Measurements from ENCODE around the gene NNAT. TPM values are rescaled to one million over a fixed set of nuclear protein-coding genes. Genes with fewer than 3 reads are reported as not detected.

NNAT gene
- total RNA-seq, 2 donors from 2014 or later: not detected

DNA sequence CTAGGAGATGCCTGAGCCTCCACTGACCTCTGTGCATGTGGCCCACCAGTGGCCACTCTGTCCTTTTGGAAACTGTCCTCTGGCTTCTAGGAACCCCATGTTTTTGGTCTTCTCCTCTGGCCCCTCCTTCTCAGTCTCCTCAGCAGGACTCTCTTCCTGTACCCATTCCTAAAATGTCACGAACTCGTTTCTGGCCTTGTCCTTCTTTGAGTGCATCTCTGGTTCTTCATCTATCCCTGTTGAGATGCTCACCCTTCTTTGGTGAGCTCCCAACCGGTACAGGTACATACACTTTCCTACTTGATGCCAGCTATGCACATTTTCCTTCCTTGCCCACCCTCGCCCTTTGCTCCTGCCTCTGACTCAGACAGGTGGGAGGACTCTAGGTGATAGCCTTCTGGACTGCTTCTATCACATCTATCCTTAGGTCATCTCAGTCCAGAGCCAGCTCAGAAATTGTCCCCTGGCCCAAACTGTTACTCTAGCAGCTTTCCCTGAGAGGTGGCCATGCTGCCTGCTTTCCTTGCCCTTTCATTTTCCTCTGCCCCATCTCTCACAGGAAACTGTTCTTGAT, 14.8 kb upstream of the NNAT start:
- Mint-ChIP-seq H3K4me3 (no peak overlapping the region), H3K27ac (no peak overlapping the region), H3K4me1 (peaks cover 11% of the 10 kb centered on the region), H3K27me3 (no peaks in the 10 kb centered on the region), H3K36me3 (ENCODE audit: low read depth) (peaks cover 2% of the 10 kb centered on the region)
- no peaks in the 10 kb centered on the region for H3K9me3 ChIP-seq (ENCODE audit: control insufficient read depth, low read length, poor library complexity, severe bottlenecking)
- DNase-seq: no peak
- ATAC-seq: no peak

GRCh38 chr20:37510226-37510625, 10.8 kb upstream of the NNAT start:
- H3K4me3 Mint-ChIP-seq: no peak overlapping the region
- H3K27ac Mint-ChIP-seq: no peak overlapping the region
- no peaks in the 10 kb centered on the region for H3K27me3 Mint-ChIP-seq
- H3K4me1 Mint-ChIP-seq: peaks cover 16% of the 10 kb centered on the region
- ATAC-seq (no peak), DNase-seq (no peak)
- no peaks in the 10 kb centered on the region for H3K9me3 ChIP-seq (ENCODE audit: control insufficient read depth, low read length, poor library complexity, severe bottlenecking)
- H3K36me3 Mint-ChIP-seq (ENCODE audit: low read depth): peaks cover 6% of the 10 kb centered on the region

DNA sequence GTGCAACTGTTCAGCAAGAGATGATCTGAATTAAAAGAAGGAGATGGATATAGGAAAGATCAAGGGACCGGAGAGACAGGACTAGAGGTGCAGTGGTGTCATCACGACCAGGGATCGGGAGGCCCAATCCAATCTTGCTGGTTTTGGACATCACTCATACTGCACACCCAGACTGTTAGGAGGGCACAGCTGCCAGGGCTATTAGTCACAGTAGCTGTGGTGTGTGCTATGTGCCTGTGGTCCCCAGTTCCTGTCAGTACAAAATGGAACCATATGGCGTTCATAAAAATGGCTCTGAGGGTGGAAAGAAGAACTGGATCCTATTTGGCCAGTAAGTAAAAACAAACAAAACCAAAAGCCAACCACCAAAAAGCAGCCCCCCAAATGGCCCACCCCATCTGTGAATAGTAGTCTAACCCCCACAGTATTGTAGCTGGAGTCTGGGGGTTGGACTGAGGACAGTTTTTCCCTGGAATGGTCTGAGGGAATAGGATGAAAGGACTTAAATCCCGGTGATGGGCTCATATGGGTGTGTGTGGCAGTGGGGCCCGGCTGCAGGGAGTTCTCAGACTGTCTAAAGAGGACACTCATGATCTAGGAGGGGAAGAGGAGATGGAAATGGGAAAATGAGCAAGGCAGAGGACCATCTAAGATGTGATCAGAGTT, 9.3 kb upstream of the NNAT start:
- no peaks in the 10 kb centered on the region for H3K9me3 ChIP-seq (ENCODE audit: control insufficient read depth, low read length, poor library complexity, severe bottlenecking)
- H3K4me3 Mint-ChIP-seq: no peak overlapping the region
- no peak overlapping the region for H3K27ac Mint-ChIP-seq
- DNase-seq (no peak), ATAC-seq (no peak)
- peaks cover 21% of the 10 kb centered on the region for H3K4me1 Mint-ChIP-seq
- peaks cover 6% of the 10 kb centered on the region for H3K36me3 Mint-ChIP-seq (ENCODE audit: low read depth)
- H3K27me3 Mint-ChIP-seq: no peaks in the 10 kb centered on the region

GRCh38 chr20:37513779-37514359, 7.2 kb upstream of the NNAT start:
- DNase-seq (no peak), ATAC-seq (no peak)
- H3K4me3 Mint-ChIP-seq: no peak overlapping the region
- peaks cover 28% of the 10 kb centered on the region for H3K4me1 Mint-ChIP-seq
- H3K9me3 ChIP-seq (ENCODE audit: control insufficient read depth, low read length, poor library complexity, severe bottlenecking): no peaks in the 10 kb centered on the region
- no peaks in the 10 kb centered on the region for H3K27me3 Mint-ChIP-seq
- H3K36me3 Mint-ChIP-seq (ENCODE audit: low read depth): peaks cover 10% of the 10 kb centered on the region
- no peak overlapping the region for H3K27ac Mint-ChIP-seq

- H3K4me3 Mint-ChIP-seq: no peak overlapping the region
- peaks cover 11% of the 10 kb centered on the region for H3K36me3 Mint-ChIP-seq (ENCODE audit: low read depth)
- no peak for DNase-seq
- H3K9me3 ChIP-seq (ENCODE audit: control insufficient read depth, low read length, poor library complexity, severe bottlenecking): no peaks in the 10 kb centered on the region
- H3K27ac Mint-ChIP-seq: no peak overlapping the region
- H3K4me1 Mint-ChIP-seq: peaks cover 37% of the 10 kb centered on the region
- ATAC-seq: no peak
- H3K27me3 Mint-ChIP-seq: no peaks in the 10 kb centered on the region
Measured at GRCh38 chr20:37515876-37516275, 5.2 kb upstream of the NNAT start.

- DNase-seq (no peak), ATAC-seq (no peak)
- H3K27me3 Mint-ChIP-seq: no peaks in the 10 kb centered on the region
- no peak overlapping the region for H3K4me3 Mint-ChIP-seq
- peak overlapping the region; percentile 62 for H3K27ac Mint-ChIP-seq
- peaks cover 32% of the 10 kb centered on the region for H3K4me1 Mint-ChIP-seq
- no peaks in the 10 kb centered on the region for H3K9me3 ChIP-seq (ENCODE audit: control insufficient read depth, low read length, poor library complexity, severe bottlenecking)
- peaks cover 9% of the 10 kb centered on the region for H3K36me3 Mint-ChIP-seq (ENCODE audit: low read depth)
Measured at GRCh38 chr20:37516811-37517750, 4.0 kb upstream of the NNAT start.

GRCh38 chr20:37518059-37518458, 3.0 kb upstream of the NNAT start:
- DNase-seq (no peak), ATAC-seq (no peak)
- H3K4me3 Mint-ChIP-seq: no peak overlapping the region
- peak overlapping the region; percentile 62 for H3K27ac Mint-ChIP-seq
- no peaks in the 10 kb centered on the region for H3K27me3 Mint-ChIP-seq
- H3K4me1 Mint-ChIP-seq: peaks cover 32% of the 10 kb centered on the region
- no peaks in the 10 kb centered on the region for H3K9me3 ChIP-seq (ENCODE audit: control insufficient read depth, low read length, poor library complexity, severe bottlenecking)
- H3K36me3 Mint-ChIP-seq (ENCODE audit: low read depth): peaks cover 9% of the 10 kb centered on the region

DNA sequence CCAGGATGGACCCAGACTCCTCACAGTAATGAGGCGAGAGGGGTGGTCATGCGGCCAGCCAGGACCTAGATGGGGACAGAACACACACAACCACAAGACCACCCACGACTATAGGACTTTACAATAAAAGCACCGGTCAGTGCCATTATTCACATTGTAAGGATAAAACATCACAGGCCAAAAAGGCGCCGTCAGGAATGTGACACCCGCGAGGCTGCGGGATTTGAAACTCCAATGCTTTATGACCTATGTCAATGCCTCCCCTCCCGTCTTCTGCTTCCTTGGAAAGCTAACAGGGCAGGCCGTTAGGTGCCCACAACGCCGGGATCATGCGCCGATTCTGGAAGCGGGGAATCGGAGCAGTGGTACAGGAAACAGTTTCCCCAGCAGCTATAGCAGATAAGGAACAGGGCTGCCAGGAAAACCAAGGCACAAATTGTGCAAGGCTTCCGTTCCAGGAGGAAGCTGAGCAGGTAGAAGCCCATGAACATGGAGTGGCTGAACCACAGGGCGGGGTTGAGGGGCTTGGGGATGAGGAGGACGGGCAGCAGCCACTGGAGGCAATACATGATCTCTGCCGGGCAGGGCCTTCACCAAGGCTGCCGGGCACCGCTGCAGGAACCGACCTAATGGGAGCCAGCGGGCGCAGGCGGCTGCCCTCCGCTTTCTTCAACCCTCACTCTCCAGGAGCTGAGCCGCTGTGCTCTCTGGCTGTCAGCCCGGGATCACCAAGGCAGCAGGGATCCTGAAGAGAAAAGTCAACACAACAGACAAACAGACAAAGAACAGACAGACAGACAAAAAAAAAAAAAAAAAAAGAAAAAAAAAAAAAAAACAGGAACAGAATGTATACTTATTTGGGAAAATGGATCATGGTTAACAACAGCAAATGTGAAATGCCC, 2.2 kb upstream of the NNAT start:
- Mint-ChIP-seq H3K4me3 (peak overlapping the region; percentile 36), H3K36me3 (ENCODE audit: low read depth) (peaks cover 9% of the 10 kb centered on the region), H3K4me1 (peaks cover 39% of the 10 kb centered on the region), H3K27me3 (no peaks in the 10 kb centered on the region), H3K27ac (no peak overlapping the region)
- ATAC-seq: no peak
- no peak for DNase-seq
- no peaks in the 10 kb centered on the region for H3K9me3 ChIP-seq (ENCODE audit: control insufficient read depth, low read length, poor library complexity, severe bottlenecking)

GRCh38 chr20:37519508-37520418, 1.3 kb upstream of the NNAT start:
- Mint-ChIP-seq H3K4me1 (peaks cover 43% of the 10 kb centered on the region), H3K27me3 (no peaks in the 10 kb centered on the region), H3K27ac (no peak overlapping the region), H3K4me3 (no peak overlapping the region), H3K36me3 (ENCODE audit: low read depth) (peaks cover 6% of the 10 kb centered on the region)
- DNase-seq (no peak), ATAC-seq (no peak)
- no peaks in the 10 kb centered on the region for H3K9me3 ChIP-seq (ENCODE audit: control insufficient read depth, low read length, poor library complexity, severe bottlenecking)

DNA sequence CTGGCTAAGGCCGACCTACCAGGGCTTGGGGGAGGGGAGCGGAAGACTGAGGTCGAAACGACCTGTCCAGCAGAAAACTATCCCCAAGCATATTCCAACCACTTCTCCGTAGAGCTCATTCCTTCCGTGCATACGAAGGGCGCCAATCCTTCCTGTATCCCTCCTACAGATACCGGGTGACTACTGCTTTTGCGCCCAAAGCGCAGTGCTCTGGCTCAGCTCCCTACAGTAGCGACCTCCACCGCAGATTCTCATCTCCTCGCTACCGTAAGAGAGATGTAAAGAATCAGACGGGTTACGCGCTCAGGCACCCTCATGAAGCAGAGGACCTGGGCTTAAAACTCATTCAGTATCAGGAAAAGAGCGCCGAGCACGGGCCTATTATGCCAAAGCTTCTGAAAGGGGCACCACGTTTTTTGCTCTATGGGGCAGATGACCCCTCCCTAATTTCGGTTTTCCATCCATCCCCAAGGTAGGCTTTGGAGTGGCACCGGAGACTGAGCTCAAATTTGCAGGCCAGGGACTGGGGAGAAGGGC, 563 bp upstream of the NNAT start:
- no peaks in the 10 kb centered on the region for H3K9me3 ChIP-seq (ENCODE audit: control insufficient read depth, low read length, poor library complexity, severe bottlenecking)
- peaks cover 49% of the 10 kb centered on the region for H3K4me1 Mint-ChIP-seq
- no peak overlapping the region for H3K27ac Mint-ChIP-seq
- no peaks in the 10 kb centered on the region for H3K27me3 Mint-ChIP-seq
- peaks cover 6% of the 10 kb centered on the region for H3K36me3 Mint-ChIP-seq (ENCODE audit: low read depth)
- no peak for ATAC-seq
- peak overlapping the region; percentile 45 for H3K4me3 Mint-ChIP-seq
- no peak for DNase-seq

- Mint-ChIP-seq H3K27ac (no peak overlapping the region), H3K27me3 (no peaks in the 10 kb centered on the region), H3K4me1 (peaks cover 60% of the 10 kb centered on the region), H3K4me3 (no peak overlapping the region), H3K36me3 (ENCODE audit: low read depth) (peaks cover 6% of the 10 kb centered on the region)
- DNase-seq: no peak
- H3K9me3 ChIP-seq (ENCODE audit: control insufficient read depth, low read length, poor library complexity, severe bottlenecking): no peaks in the 10 kb centered on the region
- ATAC-seq: no peak
Measured at GRCh38 chr20:37522260-37523011, 1.4 kb downstream of the NNAT start.

Data from T-helper 17 cell (primary cell).